ENCODE measurements around the gene ZC3H12C. TPM values are rescaled to one million over a fixed set of nuclear protein-coding genes. Genes with fewer than 3 reads are reported as not detected.

The ZC3H12C gene
- total RNA-seq, 1 experiment from 2014 or later = 9.8 TPM

DNA sequence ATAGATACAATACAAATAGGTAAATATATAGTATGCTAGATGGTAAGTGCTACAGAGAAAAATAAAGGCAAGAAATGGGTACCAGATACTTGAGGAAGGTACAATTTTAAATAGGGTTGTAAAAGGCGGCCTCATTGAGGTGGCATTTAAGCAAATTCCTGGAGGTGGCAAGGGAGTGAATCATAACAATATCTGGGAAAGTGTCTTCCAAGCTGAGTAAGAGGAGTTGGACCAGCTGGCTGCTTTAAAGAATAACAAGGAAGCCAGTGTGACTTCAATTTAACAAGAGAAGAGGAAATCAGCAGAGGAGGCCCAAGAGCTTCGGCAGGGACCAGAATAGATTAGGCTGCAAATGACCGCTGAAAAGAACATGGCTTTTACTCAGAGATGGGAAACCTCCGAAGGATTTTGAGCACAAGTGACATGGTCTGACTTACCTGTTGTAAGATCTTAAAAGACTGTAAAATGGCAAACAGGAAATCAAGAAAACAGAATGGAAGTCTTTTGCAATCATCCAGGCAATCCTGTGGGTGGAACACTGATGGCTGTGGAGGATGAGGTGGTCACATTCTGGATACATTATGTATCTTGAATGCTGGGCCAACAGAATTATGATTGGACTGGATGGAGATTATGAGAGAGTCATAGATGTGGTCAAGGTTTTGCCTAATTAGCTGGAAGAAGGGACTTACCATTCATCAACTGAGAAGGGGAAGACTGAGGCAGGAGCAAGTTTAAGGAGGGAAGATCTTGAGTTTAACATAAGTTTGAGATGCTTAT lies 126.0 kb downstream of the ZC3H12C start:
- in situ Hi-C loops (cut with HindIII; ENCODE audit: low pct_unique_long_range_greater_than_20kb, low sequenced_read_pairs) = no loop called here
- DNase-seq (ENCODE audit: low read depth, low spot score) = no peak

Other genes with a start within 250 kb of the ZC3H12C start
- gene RDX, start 203.2 kb downstream of the ZC3H12C start, total RNA-seq (2014; rRNA removed; shearing (Covaris generic)) = 99.6 and 107 TPM in 2 replicates